BE2C (cell line): ENCODE results near the gene GPAT3.

Experiments used
- DNase-seq: peaks from one replicate; pipeline ENCODE4 v3.0.0-alpha.2; 2020
- H3K27me3 ChIP-seq: fragments of 250-450 bp; sonication (Bioruptor Pico); 2 replicates; pipeline ENCODE4 v1.5.1; 2020; ENCODE audit warnings: mild to moderate bottlenecking
- H3K36me3 ChIP-seq: fragments of 250-450 bp; sonication (Bioruptor Pico); 2 replicates; pipeline ENCODE4 v1.5.1; 2020; ENCODE audit warnings: mild to moderate bottlenecking
- H3K4me1 ChIP-seq: fragments of 250-450 bp; sonication (Bioruptor Pico); 2 replicates; pipeline ENCODE4 v1.5.1; 2020
- H3K4me3 ChIP-seq: 2 replicates; pipeline ENCODE4 v1.5.1; 2011; ENCODE audit warnings: low read depth, low read length
- H3K9me3 ChIP-seq: fragments of 250-450 bp; sonication (Bioruptor Pico); 2 replicates; pipeline ENCODE4 v1.5.1; 2020
- TF ChIP-seq, protein P1 (sequence below): IDR thresholded peaks from 2 replicates; pipeline ENCODE4 v1.5.1; 2012; ENCODE audit warnings: mild to moderate bottlenecking, low read depth, low read length

GPAT3 gene

DNA sequence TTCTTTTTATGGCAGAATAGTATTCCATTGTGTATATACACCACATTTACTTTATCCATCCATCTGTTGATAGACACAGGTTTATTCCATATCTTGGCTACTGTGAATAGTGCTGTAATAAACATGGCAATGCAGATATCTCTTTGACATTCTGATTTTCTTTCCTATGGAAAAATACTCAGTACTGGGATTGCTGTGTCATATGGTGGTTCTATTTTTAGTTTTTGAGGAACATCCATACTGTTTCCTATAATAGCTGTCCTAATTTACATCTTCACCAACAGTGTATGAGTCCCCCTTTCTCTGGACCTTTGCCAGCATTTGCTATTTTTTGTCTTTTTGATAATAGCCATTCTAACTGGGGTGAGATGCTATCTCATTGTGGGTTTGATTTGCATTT is 73.5 kb downstream of the GPAT3 start:
- H3K9me3 ChIP-seq = no peaks in the 10 kb centered on the region
- H3K4me3 ChIP-seq = no peak overlapping the region
- no peaks in the 10 kb centered on the region for H3K4me1 ChIP-seq
- H3K36me3 ChIP-seq = no peaks in the 10 kb centered on the region
- DNase-seq = no peak
- no peaks in the 10 kb centered on the region for H3K27me3 ChIP-seq
- TF ChIP-seq, protein P1, sequence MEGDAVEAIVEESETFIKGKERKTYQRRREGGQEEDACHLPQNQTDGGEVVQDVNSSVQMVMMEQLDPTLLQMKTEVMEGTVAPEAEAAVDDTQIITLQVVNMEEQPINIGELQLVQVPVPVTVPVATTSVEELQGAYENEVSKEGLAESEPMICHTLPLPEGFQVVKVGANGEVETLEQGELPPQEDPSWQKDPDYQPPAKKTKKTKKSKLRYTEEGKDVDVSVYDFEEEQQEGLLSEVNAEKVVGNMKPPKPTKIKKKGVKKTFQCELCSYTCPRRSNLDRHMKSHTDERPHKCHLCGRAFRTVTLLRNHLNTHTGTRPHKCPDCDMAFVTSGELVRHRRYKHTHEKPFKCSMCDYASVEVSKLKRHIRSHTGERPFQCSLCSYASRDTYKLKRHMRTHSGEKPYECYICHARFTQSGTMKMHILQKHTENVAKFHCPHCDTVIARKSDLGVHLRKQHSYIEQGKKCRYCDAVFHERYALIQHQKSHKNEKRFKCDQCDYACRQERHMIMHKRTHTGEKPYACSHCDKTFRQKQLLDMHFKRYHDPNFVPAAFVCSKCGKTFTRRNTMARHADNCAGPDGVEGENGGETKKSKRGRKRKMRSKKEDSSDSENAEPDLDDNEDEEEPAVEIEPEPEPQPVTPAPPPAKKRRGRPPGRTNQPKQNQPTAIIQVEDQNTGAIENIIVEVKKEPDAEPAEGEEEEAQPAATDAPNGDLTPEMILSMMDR = no peak

DNA sequence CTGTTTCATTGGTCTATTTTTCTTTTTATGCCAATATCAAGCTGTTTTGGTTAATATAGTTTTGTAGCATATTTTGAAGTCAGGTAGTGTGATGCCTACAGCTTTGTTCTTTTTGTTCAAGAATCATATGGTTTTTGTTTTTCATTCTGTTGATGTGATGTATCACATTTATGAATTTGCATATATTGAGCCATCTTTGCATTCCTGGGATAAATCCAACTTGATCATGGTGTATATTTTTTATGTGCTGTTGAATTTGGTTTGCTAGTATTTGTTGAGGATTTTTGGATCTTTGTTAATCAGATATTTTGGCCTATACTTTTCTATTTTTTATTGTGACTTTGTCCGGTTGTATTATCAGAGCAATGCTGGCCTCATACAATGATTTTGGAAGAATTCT is 74.8 kb downstream of the GPAT3 start:
- no peaks in the 10 kb centered on the region for H3K4me1 ChIP-seq
- no peaks in the 10 kb centered on the region for H3K9me3 ChIP-seq
- TF ChIP-seq, protein P1 = no peak
- no peak overlapping the region for H3K4me3 ChIP-seq
- no peaks in the 10 kb centered on the region for H3K36me3 ChIP-seq
- no peak for DNase-seq
- H3K27me3 ChIP-seq = no peaks in the 10 kb centered on the region

DNA sequence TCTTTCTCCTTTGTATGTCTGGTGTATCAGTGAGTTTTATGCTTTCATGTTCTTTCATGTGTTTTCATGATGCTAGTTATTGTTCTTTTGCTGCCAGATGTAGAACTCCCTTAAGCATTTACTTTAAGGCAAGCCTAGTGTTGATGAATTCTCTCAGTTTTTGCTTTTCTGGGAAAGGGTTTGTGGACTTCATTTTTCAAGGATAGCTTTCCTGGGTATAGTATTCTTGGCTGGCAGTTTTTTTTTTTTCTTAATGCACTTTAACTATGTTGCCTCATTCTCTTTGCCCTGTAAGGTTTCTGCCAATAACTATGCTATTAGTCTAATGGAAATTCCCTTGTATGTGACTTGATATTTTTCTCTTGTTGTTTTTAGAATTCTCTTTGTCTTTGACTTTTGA is 77.1 kb downstream of the GPAT3 start:
- H3K4me1 ChIP-seq = no peaks in the 10 kb centered on the region
- H3K9me3 ChIP-seq = no peaks in the 10 kb centered on the region
- TF ChIP-seq, protein P1 = no peak
- H3K27me3 ChIP-seq = no peaks in the 10 kb centered on the region
- no peak overlapping the region for H3K4me3 ChIP-seq
- H3K36me3 ChIP-seq = no peaks in the 10 kb centered on the region
- no peak for DNase-seq

DNA sequence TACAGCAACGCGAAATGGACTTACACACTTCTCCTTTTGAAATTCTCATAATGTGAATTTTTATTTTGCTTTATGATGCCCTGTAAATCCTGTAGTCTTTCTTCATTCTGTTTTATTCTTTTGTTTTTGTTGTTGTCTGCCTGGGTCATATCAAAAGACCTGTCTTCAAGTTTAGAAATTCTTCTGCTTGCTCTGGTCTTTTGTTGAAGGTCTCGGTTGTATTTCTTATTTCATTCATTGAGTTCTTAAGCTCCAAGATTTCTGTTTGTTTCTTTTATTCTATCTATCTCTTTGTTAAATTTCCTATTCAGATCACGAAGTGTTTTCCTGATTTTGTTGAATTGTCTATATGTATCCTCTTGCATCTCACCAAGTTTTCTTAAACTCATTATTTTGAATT is 78.1 kb downstream of the GPAT3 start:
- H3K27me3 ChIP-seq = no peaks in the 10 kb centered on the region
- no peak for DNase-seq
- H3K4me1 ChIP-seq = no peaks in the 10 kb centered on the region
- H3K36me3 ChIP-seq = no peaks in the 10 kb centered on the region
- H3K4me3 ChIP-seq = no peak overlapping the region
- TF ChIP-seq, protein P1 = no peak
- no peaks in the 10 kb centered on the region for H3K9me3 ChIP-seq

DNA sequence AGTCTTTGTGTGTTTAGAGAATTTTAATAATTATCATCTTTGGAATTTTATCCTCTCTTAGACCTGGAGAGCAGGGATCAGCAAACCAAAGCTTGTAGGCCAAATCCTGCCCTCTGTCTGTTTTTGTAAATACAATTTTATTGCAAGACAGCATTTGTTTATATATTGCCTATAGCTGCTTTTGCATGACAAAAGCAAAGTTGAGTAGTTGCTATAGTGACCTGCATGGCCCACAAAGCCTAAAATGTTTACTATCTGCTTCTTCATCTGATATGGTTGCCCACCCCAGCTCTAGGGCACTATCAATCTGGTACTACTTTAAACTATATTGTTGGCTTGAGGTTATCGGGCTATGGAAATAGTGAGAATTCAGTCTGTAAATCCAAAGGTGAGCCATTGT is 80.3 kb downstream of the GPAT3 start:
- DNase-seq = no peak
- no peaks in the 10 kb centered on the region for H3K27me3 ChIP-seq
- H3K4me3 ChIP-seq = no peak overlapping the region
- no peaks in the 10 kb centered on the region for H3K9me3 ChIP-seq
- H3K36me3 ChIP-seq = no peaks in the 10 kb centered on the region
- H3K4me1 ChIP-seq = no peaks in the 10 kb centered on the region
- TF ChIP-seq, protein P1 = no peak

DNA sequence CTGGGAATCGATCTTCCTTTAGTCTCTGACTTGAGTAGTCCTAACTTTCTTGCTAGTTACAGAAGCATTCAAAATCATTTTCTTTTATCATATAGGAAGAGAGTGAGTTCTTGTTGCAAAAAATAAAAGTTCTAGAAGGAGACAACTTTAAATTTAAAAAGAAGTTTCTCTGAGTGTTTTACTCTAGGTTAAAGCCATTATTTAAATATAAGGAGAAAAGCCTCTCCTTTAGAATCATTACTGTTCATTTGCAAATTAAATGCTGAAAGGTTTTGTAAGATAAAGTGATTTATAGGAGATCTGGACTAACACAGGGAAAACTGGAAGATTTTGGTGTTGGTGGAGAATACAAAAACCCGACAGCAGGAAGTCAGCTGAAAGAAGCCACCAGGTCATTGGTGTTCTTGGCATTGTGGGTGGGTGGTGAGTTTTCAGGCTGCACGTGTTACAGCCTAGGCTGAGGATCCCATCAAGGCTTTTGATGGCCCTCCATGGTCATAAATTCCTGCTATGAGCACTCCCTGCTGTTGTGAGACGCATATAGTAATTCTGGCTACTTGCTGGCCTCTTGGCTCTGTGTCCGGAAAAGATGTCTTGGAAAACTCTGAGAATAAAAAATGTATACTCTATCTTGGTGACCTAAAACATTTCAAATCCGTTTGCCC is 81.6 kb downstream of the GPAT3 start:
- H3K36me3 ChIP-seq = no peaks in the 10 kb centered on the region
- TF ChIP-seq, protein P1 = no peak
- H3K27me3 ChIP-seq = no peaks in the 10 kb centered on the region
- no peaks in the 10 kb centered on the region for H3K4me1 ChIP-seq
- DNase-seq = no peak
- H3K4me3 ChIP-seq = no peak overlapping the region
- no peaks in the 10 kb centered on the region for H3K9me3 ChIP-seq
